ENCODE results near the gene C16orf96.

DNA sequence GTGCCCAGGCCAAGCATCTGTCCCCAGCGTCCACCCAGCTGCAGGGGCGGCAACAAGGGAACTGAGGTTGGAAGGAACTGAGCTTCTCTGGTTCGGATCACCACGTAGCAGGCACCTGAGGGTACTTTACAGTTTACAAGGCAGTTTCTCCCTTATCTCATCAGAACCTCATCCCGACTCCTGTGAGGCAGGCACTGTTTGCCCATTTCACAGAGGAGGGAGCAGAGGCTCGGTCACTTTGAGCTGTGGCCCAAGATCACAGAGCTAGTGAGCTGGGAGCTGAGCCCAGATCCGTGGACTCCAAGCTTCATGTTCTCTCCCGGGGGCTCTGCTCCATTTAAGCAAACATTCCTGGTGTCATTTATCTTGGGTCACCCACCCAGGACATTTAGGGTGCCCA is 43.4 kb downstream of the C16orf96 start:
- TF ChIP-seq, protein P1, sequence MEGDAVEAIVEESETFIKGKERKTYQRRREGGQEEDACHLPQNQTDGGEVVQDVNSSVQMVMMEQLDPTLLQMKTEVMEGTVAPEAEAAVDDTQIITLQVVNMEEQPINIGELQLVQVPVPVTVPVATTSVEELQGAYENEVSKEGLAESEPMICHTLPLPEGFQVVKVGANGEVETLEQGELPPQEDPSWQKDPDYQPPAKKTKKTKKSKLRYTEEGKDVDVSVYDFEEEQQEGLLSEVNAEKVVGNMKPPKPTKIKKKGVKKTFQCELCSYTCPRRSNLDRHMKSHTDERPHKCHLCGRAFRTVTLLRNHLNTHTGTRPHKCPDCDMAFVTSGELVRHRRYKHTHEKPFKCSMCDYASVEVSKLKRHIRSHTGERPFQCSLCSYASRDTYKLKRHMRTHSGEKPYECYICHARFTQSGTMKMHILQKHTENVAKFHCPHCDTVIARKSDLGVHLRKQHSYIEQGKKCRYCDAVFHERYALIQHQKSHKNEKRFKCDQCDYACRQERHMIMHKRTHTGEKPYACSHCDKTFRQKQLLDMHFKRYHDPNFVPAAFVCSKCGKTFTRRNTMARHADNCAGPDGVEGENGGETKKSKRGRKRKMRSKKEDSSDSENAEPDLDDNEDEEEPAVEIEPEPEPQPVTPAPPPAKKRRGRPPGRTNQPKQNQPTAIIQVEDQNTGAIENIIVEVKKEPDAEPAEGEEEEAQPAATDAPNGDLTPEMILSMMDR (IDR thresholded peaks at IDR 0.05): no peak
- TF ChIP-seq POLR2A (IDR thresholded peaks at IDR 0.05): no peak
